ENCODE data around the gene IL16.
A peak's percentile ranks its signal among the peaks of the same experiment; 100 is the strongest.
"Not testable (repeated sequence)": the region's sequence is repeated elsewhere in the genome, so short reads cannot be mapped to it uniquely, and the experiment has no call there.

Gene IL16

GRCh38 chr15:81321667-81322066, 125.0 kb downstream of the IL16 start:
- no peak for DNase-seq

DNA sequence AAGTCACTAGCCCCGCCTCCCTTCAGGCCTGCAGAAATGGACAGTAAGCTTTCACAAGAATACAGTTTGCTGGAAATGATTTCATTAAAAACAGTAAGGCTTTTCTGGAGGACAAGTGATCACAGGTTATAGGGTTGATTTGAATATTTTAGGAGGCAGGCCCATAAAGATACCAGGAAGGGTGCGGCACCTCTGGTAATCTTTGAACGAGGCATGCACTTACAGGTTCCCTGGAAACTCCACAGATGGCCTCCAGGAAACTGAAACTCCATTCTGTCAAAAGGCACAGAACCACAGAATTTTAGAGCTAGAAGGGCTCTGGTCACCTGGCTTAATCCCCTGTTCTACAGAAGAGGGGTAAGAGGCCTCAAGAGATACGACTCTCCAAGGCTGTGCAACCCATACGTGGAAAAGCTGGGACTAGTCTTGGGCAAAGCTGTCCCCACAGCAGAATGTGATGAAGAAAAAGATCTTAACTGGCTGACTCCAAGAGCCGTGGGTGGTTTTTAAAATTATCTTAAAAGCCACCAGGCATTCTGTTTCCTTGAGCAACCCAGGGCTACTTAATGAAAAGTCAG, 126.1 kb downstream of the IL16 start:
- no peak for DNase-seq

GRCh38 chr15:81323559-81323943, 126.9 kb downstream of the IL16 start:
- no peak for DNase-seq

GRCh38 chr15:81323944-81324881, 127.5 kb downstream of the IL16 start, which contains the start of gene STARD5:
STARD5 (minus strand) TSS chr15:81324141; CDS start chr15:81324099, 42 bp downstream.
- peak; percentile 94 for DNase-seq

- no peak for DNase-seq
Measured at GRCh38 chr15:81326466-81327212, 130.0 kb downstream of the IL16 start.

DNA sequence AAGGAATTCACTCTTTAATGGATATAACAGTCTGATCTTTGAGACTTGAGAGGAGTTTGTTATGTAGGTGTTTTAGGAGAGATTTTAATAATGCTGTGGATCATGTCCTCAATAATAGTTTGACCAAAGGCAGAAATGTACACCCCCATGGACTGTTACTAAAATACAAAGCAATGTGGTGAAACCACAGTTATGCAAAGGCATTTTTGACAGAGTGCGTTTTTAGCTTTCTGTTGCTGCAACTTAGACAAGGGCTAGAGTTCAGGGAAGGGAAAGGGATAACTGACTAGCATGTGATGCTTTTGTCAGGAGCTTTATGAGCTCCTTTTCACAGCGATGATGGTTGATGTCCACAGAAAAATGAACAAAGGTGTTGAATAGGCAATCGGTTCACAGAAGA, 130.8 kb downstream of the IL16 start:
- no peak for DNase-seq

DNA sequence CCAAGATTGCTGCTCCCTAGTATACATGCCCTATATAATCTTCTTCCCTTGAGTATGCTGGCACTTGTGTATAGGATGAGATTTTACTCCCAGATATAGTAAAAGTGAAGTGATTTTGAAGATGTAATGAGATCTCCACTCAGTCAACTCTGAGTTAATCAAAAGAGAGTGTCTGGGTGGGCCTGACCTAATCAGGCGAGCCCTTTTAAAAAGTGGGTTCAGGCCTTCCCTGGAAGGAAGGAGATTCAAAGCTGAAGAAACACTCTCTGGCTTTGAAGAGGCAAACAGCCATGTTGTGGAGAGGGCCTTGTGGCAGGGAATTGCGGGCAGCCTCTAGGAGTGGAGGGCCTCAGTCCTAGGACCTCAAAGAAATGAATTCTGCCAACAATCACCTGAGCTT, 132.8 kb downstream of the IL16 start:
- DNase-seq: no peak

GRCh38 chr15:81330366-81331090, 133.8 kb downstream of the IL16 start:
- DNase-seq: no peak

DNA sequence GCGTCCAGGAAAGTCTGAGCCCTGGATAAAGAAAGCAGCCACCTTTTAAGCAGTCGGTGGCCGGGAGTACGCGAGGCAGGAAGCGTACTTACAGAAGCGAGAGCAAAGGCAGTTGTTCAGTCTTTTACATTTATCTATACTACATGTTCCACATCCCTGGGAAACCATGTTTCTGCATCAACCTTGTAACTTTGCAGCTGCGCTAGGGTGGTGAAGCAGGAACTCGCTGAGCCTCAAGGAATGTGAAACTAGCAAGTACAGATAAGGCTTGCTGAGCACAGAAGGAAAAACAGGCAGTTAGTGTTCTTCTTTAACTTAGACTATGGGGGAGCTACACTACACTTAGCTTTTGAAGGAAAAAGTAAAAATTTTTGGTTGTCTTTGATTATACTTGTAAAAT, 134.5 kb downstream of the IL16 start:
- not testable (repeated sequence) for DNase-seq

GRCh38 chr15:81331600-81331999, 134.9 kb downstream of the IL16 start:
- DNase-seq: no peak

DNA sequence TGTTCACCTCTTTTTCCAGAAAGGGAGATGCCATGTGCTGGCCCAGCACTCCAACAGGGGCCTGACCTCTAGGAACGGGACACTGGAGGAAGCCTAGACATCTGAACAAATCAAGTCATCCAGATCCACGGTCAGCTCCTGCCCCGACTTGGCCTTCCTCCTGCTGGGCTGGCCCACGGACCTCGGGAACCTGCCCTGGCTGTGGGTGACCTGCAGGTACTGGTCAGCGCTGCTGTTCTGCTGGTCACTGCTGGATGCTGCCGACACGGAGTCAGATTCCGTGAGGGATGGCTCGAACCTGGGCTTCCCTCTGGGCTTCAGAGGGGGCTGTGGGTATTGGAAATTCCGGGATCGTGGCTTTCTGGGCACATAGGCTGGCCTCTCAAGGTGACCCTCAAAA, 135.6 kb downstream of the IL16 start:
- no peak for DNase-seq

GRCh38 chr15:81333363-81333762, 136.7 kb downstream of the IL16 start:
- DNase-seq: no peak

DNA sequence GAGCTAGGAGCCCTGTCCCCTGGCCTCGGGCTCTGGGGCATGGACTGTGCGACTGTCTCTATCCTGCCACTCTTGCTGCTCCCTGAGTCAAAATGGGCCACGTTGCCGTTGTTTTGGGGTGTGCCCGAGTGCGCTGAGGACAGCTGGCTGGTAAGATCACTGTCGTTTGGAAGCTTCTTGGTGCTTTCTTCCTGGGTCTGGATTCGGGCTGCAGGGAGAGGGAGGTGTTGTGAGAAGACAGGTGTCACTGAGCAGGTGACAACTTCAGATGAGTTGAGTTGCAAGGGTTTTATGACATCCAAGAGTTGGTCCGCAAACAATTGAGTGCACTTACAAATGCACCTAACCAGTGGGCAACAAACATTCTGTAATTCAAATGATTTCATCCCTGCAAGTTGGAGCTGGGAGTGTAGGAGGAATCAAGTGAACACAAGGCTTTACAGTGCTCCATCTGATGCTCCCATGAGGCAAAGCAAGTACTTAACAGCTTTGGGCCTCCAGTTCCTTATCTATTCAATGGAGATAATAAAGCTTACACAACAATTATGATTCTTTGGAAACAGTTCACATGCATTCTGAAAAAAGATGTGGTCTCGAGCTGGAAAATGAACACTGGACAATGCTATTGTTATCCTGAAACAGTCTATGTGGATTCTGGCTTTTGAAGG, 138.2 kb downstream of the IL16 start:
- DNase-seq: no peak

DNA sequence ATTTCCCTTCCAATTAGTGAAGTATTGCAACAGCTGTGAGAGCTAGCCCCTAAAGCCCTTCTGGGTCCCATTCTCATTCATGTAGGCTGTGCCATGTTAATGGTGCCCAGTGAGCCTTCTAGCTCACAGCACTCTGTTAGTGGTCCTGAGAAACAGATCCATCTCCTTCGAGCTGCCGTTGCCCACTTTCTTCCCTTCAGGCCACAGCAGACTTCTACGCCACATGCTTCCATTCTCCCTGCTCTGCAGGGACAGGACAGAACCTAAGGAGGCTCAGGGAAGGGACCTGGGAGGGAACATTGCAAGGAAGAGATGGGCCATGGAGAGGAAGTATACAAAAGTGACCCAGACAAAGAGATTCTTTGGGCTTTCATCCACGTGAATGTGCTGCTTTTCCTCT, 139.0 kb downstream of the IL16 start:
- no peak for DNase-seq

- DNase-seq: peak; percentile 16
Measured at GRCh38 chr15:81336568-81336967, 139.9 kb downstream of the IL16 start.

GRCh38 chr15:81337241-81337640, 140.6 kb downstream of the IL16 start:
- DNase-seq: no peak

- DNase-seq: no peak
Measured at GRCh38 chr15:81337713-81338157, 141.1 kb downstream of the IL16 start.

DNA sequence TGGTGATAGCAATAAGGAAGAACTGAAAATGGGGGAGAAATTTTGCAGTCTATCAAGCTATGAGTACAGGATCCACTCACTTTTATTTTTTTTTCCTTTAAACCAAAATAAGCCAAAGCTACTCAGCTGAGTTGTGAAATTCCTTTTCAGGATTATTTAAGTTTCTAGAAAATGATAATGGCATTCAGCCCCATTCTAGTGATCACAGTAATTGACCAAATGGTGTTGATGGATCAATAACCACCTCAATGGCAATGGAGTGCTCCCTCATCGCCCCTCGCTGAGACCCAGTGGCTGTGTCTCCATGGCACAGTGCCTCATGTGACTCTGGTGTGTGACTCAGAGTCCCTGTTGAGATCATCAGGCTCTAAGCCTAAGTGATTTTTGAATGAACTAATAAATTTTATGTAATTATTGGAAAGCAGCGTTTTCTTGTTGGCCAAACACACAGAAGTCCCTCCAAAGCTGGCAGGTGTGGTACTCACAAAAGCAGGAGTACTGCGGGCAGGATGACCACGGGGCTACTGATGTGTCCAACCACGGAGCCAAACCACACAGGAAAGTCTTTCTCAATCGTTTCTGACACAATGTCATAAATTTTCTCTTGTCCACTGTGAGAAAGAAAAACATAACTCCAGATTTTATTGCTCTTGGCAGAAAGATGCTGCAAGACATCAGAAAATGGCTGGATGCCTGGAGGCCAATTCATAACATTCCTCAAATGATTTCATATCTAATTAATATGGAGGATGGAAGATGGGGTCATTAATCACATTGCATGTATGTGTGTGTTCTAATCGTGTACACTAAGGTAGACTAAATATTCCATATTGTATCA, 141.7 kb downstream of the IL16 start:
- DNase-seq: no peak

GRCh38 chr15:81339321-81339720, 142.6 kb downstream of the IL16 start:
- DNase-seq: no peak

GRCh38 chr15:81339851-81340250, 143.2 kb downstream of the IL16 start:
- DNase-seq: no peak

DNA sequence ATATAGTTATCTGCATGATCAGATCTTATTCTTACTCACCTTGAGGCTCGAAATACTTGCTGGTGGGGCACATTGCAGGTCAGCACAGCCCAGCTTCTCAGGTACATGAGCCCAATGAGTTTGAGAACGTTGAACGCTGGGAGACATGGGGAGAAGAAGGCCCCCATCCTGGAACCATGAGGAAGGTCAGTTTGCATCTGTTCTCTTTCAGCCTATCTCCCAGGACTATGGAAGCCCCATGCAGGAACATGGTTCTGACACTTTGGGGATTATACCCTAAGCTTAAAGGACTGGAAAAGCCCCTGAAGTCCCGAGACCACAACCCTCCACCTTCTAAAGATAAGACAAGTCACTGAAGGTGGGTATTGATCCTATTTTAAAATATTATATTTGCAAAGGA, 144.7 kb downstream of the IL16 start:
- DNase-seq: no peak
